GM12878 (cell line): Measurements from ENCODE around the gene CAMTA1. TPM values are rescaled to one million over a fixed set of nuclear protein-coding genes. Genes with fewer than 3 reads are reported as not detected.

ENCODE experiments used
- ATAC-seq: fragments of 200-7000 bp; cut with Tn5 transposase; 3 replicates; pipeline ENCODE4 v1.9.1; 2020; ENCODE audit warnings: mild to moderate bottlenecking, moderate library complexity
- BruUV-seq: library from RNA; stranded (reverse); fragments of 400-500 nt; replicated peaks from 2 replicates; lab custom pipeline; 2021; lab: Mats Ljungman, UMichigan
- CTCF ChIA-PET: fragments of 300-600 bp; sonication (Branson Sonifier 250); formaldehyde crosslinking; extraction: SDS; loops from one replicate; lab custom pipeline; 2021; ENCODE audit warnings: inconsistent platforms; lab: Yijun Ruan, JAX
- POLR2A ChIA-PET: fragments of 350-600 bp; formaldehyde crosslinking; extraction: SDS; loops from one replicate; lab custom pipeline; 2021; ENCODE audit warnings: inconsistent platforms; lab: Charles Lee
- RAD21 ChIA-PET: fragments of 300-600 bp; sonication (Branson Sonifier 250); formaldehyde crosslinking; loops from one replicate; lab custom pipeline; 2023; ENCODE audit warnings: antibody characterized with exemption; ENCODE audit not compliant: unreplicated experiment; lab: Charles Lee
- SMC1A ChIA-PET: fragments of 300-600 bp; sonication (Branson Sonifier 250); formaldehyde crosslinking; loops from one replicate; lab custom pipeline; 2023; ENCODE audit not compliant: unreplicated experiment, uncharacterized antibody; lab: Charles Lee
- DNase-seq: peaks from one replicate; pipeline ENCODE4 v3.0.0-alpha.2; 2011; ENCODE audit warnings: low read depth, low spot score
- FAIRE-seq: peaks from 3 replicates; lab custom pipeline; 2011; peaks lifted over from hg19 to GRCh38; lab: Jason Lieb, UNC
- H2AFZ ChIP-seq: 2 replicates; pipeline ENCODE4 v1.6.0; 2011; ENCODE audit warnings: low read depth, low read length, control low read depth; ENCODE audit not compliant: control insufficient read depth
- H3K27ac ChIP-seq: 2 replicates; pipeline ENCODE4 v1.5.1; 2011; ENCODE audit warnings: control low read depth; ENCODE audit not compliant: control insufficient read depth, insufficient read depth
- H3K27me3 ChIP-seq, 2 experiments: replicated peaks in 1 of 2; 2 replicates each; pipeline versions ENCODE4 v1.6.0 to v1.6.1; 2011; ENCODE audit warnings: low read length in 1 of 2; ENCODE audit not compliant: control insufficient read depth in 2 of 2, insufficient read depth in 2 of 2
- H3K36me3 ChIP-seq, 2 experiments: 2 replicates each; pipeline ENCODE4 v1.5.1; 2011; ENCODE audit warnings: low read length in 1 of 2; ENCODE audit not compliant: control insufficient read depth in 2 of 2, insufficient read depth in 2 of 2
- H3K4me1 ChIP-seq: 2 replicates; pipeline ENCODE4 v1.6.1; 2011; ENCODE audit warnings: mild to moderate bottlenecking, low read length, moderate library complexity, mixed read lengths; ENCODE audit not compliant: control insufficient read depth, insufficient read depth
- H3K4me2 ChIP-seq: 2 replicates; pipeline ENCODE4 v1.6.0; 2011; ENCODE audit warnings: control low read depth; ENCODE audit not compliant: control insufficient read depth, insufficient read depth
- H3K4me3 ChIP-seq: fragments of 200-600 bp; sonication (generic); 2 replicates; pipeline ENCODE4 v1.5.1; 2016
- H3K79me2 ChIP-seq: 2 replicates; pipeline ENCODE4 v1.6.0; 2011; ENCODE audit warnings: low read length; ENCODE audit not compliant: control insufficient read depth, insufficient read depth
- H3K9ac ChIP-seq: 2 replicates; pipeline ENCODE4 v1.8.0; 2011; ENCODE audit warnings: low read length, control low read depth, mixed read lengths; ENCODE audit not compliant: control insufficient read depth, insufficient read depth
- H3K9me3 ChIP-seq: replicated peaks from 3 replicates; pipeline ENCODE4 v1.5.1; 2011; ENCODE audit warnings: mild to moderate bottlenecking, low read length; ENCODE audit not compliant: control insufficient read depth, insufficient read depth
- H4K20me1 ChIP-seq: 2 replicates; pipeline ENCODE4 v1.6.0; 2011; ENCODE audit not compliant: control insufficient read depth, insufficient read depth
- ASH2L ChIP-seq: fragments of 300-600, 200-600 bp; sonication (generic); IDR thresholded peaks from 2 replicates; pipeline ENCODE4 v1.6.1; 2017; ENCODE audit warnings: low read depth, mild to moderate bottlenecking, borderline replicate concordance
- CBX3 ChIP-seq: fragments of 200-600 bp; sonication (generic); IDR thresholded peaks from 2 replicates; pipeline ENCODE4 v1.6.1; 2016; ENCODE audit warnings: low read depth, borderline replicate concordance
- IKZF1 ChIP-seq: fragments of 450-650 bp; conservative IDR thresholded peaks from 2 replicates; pipeline ENCODE4 v1.6.1; 2017; ENCODE audit warnings: antibody characterized with exemption, mild to moderate bottlenecking
- RUNX3 ChIP-seq: IDR thresholded peaks from 2 replicates; pipeline ENCODE4 v1.6.1; 2012; ENCODE audit warnings: low read length, inconsistent platforms
- SP1 ChIP-seq: IDR thresholded peaks from one replicate; pipeline ENCODE4 v1.6.1; 2011; ENCODE audit warnings: low read depth, low read length
- SPI1 ChIP-seq: IDR thresholded peaks from 2 replicates; pipeline ENCODE4 v1.6.1; 2011; ENCODE audit warnings: low read depth, mild to moderate bottlenecking, low read length, moderate library complexity, borderline replicate concordance; ENCODE audit not compliant: insufficient read depth
- SREBF2 ChIP-seq: IDR thresholded peaks from 2 replicates; pipeline ENCODE4 v1.6.1; 2012; ENCODE audit warnings: mild to moderate bottlenecking, low read length
- STAT3 ChIP-seq: IDR thresholded peaks from 2 replicates; pipeline ENCODE4 v1.6.1; 2011; ENCODE audit warnings: low read depth, low read length, improper control_type of control experiment
- SUZ12 ChIP-seq: fragments of 200-600 bp; sonication (generic); IDR thresholded peaks from one replicate; pipeline ENCODE4 v1.6.1; 2018; ENCODE audit warnings: antibody characterized with exemption, mild to moderate bottlenecking; ENCODE audit not compliant: unreplicated experiment
- TARDBP ChIP-seq: IDR thresholded peaks from 2 replicates; pipeline ENCODE4 v1.6.1; 2016; ENCODE audit warnings: borderline replicate concordance
- ZNF207 ChIP-seq: fragments of 450-650 bp; IDR thresholded peaks from 2 replicates; pipeline ENCODE4 v1.6.1; 2014; ENCODE audit warnings: antibody characterized with exemption, mild to moderate bottlenecking, borderline replicate concordance
- ZNF384 ChIP-seq: IDR thresholded peaks from 2 replicates; pipeline ENCODE4 v1.6.1; 2012; ENCODE audit warnings: low read depth, mild to moderate bottlenecking, low read length, improper control_type of control experiment, borderline replicate concordance
- WGBS: methylation state at CpG from one replicate; pipeline ENCODE4 v1.1.6; 2016; ENCODE audit warnings: low lambda C conversion rate; ENCODE audit not compliant: insufficient replicate concordance, insufficient coverage; ENCODE audit errors: missing lambda C conversion rate; 5-methylcytosine and 5-hydroxymethylcytosine counted together
- in situ Hi-C: fragments of 300-500 bp; cut with MboI; formaldehyde crosslinking; loops from 9 replicates; pipeline ENCODE4 v1.14.3; 2018; ENCODE audit warnings: mixed read lengths
- intact Hi-C: fragments of 100-400 bp; cut with micrococcal nuclease; formaldehyde crosslinking; loops from one replicate; pipeline ENCODE4 v1.14.2; 2022; ENCODE audit not compliant: unreplicated experiment
- polyA plus RNA-seq, 11 experiments: library from polyadenylated mRNA; depleted of rRNA in 4 of 11; unstranded in 6 of 11; stranded (reverse) in 5 of 11; fragments of >200 nt; fragmentation: Nextera tagmentation in 4 of 11; fragmentation: Illumina TruSeq in 1 of 11; extraction: Ambion mirVana in 4 of 11; extraction: Trizol in 1 of 11; gene quantifications; 1 replicate in 1 of 11; 2 replicates in 10 of 11; pipeline versions ENCODE4 v1.2.1 to v1.2.3, GENCODE V29; 2011 to 2016; ENCODE audit warnings: inconsistent platforms in 2 of 11, missing spikeins in 2 of 11, low read depth in 1 of 11
- total RNA-seq, 4 experiments: library from RNA; depleted of rRNA in 3 of 4; stranded (reverse); fragments of >200 nt in 3 of 4; fragmentation: Illumina TruSeq in 1 of 4; extraction: Trizol in 1 of 4; gene quantifications; 2 replicates each; pipeline versions ENCODE4 v1.2.1 to v1.2.3, GENCODE V29; 2013 to 2021

Gene CAMTA1
- total and polyA plus RNA-seq, 10 of the 15 experiments (the other 5 are each of a cell fraction or from before 2014, with no cell fraction given) = 37.7 to 148 (median 76.4) TPM

GRCh38 chr1:7062346-7063061, 277.2 kb downstream of the CAMTA1 start:
- Histone ChIP-seq H3K4me1 (no peaks in the 10 kb centered on the region), H3K27ac (no peak overlapping the region), H3K4me2 (no peak overlapping the region), H3K4me3 (no peak overlapping the region), H3K36me3 (no peaks in the 10 kb centered on the region), H3K27me3 (no peaks in the 10 kb centered on the region; a peak in 2 of 4 replicates), H3K9ac (no peak overlapping the region), H3K79me2 (no peaks in the 10 kb centered on the region), H2AFZ (no peak overlapping the region), H3K9me3 (no peaks in the 10 kb centered on the region), H4K20me1 (no peaks in the 10 kb centered on the region)
- ChIA-PET POLR2A (no interaction called here), RAD21 (no interaction called here), CTCF (no interaction called here), SMC1A (no interaction called here)
- DNase-seq (no peak), FAIRE-seq (no peak), ATAC-seq (no peak)
- in situ Hi-C loops = no loop called here
- intact Hi-C loops = no loop called here
- BruUV-seq = no TSS peak
- WGBS = 49% methylated on average over 32 of the region's 32 CpGs
- TF ChIP-seq ASH2L = no peak
- no peak for TF ChIP-seq ZNF384

GRCh38 chr1:7063981-7064380, 278.7 kb downstream of the CAMTA1 start:
- CTCF ChIA-PET = no interaction called here
- no peak overlapping the region for H3K9ac ChIP-seq
- no peak overlapping the region for H2AFZ ChIP-seq
- H3K4me3 ChIP-seq = no peak overlapping the region
- 0% methylated on average over 1 of the region's 1 CpG for WGBS
- no TSS peak for BruUV-seq
- no peak for DNase-seq
- RAD21 ChIA-PET = no interaction called here
- TF ChIP-seq SUZ12 = no peak
- TF ChIP-seq SREBF2 = no peak
- TF ChIP-seq STAT3 = no peak
- TF ChIP-seq ZNF207 = no peak
- no peak for TF ChIP-seq SP1
- TF ChIP-seq SPI1 = no peak
- no peak for TF ChIP-seq IKZF1
- TF ChIP-seq TARDBP = no peak
- no peak for TF ChIP-seq RUNX3
- no peak for TF ChIP-seq CBX3
- in situ Hi-C loops = no loop called here
- no peaks in the 10 kb centered on the region for H3K79me2 ChIP-seq
- H3K36me3 ChIP-seq = no peaks in the 10 kb centered on the region
- POLR2A ChIA-PET = no interaction called here
- H3K9me3 ChIP-seq = no peaks in the 10 kb centered on the region
- H3K4me2 ChIP-seq = no peak overlapping the region
- H3K27ac ChIP-seq = no peak overlapping the region
- FAIRE-seq = no peak
- intact Hi-C loops = no loop called here
- H4K20me1 ChIP-seq = no peaks in the 10 kb centered on the region
- no peak for ATAC-seq
- SMC1A ChIA-PET = no interaction called here
- no peaks in the 10 kb centered on the region for H3K4me1 ChIP-seq
- H3K27me3 ChIP-seq = peaks cover 0 to 2% of the 10 kb centered on the region in 2 experiments; a peak in 2 of 4 replicates
